GM12892 (cell line): Measurements from ENCODE around the gene RPTOR.

ENCODE experiments used
- POLR2A ChIP-seq: IDR thresholded peaks from 2 replicates; pipeline ENCODE4 v1.6.1; 2011; ENCODE audit warnings: low read depth, low read length, control low read depth
- POLR2AphosphoS5 ChIP-seq: IDR thresholded peaks from 2 replicates; pipeline ENCODE4 v1.6.1; 2011; ENCODE audit warnings: low read depth, low read length, control low read depth

DNA sequence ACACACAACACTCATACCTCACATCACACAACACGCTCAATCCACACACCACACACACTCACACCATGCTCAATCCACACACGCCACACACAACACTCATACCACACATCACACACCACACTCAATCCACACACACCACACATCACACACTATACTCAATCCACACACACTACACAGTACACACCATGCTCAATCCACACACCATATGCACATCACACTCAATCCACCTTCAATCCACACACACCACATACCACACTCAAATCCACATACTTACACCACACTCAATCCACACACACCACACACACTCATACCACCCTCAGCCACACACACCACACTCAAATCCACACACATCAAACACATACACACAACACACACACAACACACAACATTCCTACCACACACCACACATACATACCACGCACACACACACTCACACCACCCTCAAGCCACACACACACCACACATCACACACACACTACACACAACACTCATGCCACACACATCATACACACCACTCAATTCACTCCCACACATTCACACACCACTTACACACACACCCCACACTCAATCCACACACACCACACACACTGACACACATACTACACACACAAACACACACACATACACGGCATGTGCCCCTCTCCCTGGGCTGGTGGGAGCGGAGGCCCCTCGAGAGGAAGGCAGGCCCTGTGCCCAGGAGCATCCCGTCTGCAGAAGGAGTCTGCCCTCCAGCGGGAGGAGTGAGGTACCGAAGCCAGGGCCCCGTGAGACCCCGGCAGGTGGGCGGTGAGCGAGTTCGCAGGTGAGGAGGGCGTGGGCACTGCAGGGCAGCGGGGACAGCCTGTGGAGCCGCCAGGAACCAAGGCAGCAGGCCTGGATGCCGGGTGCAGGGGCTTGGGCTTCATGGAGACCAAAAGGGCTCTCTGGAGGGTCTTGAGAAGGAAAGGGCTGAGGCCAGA is 33.1 kb upstream of the RPTOR start:
- TF ChIP-seq POLR2A (no peak), POLR2AphosphoS5 (no peak)
